H9 (cell line): ENCODE data around the gene C6orf15. TPM values are rescaled to one million over a fixed set of nuclear protein-coding genes. Genes with fewer than 3 reads are reported as not detected.

Experiments used
- DNase-seq: peaks from one replicate; pipeline ENCODE4 v3.0.0-alpha.2; 2017
- H2AFZ ChIP-seq: one replicate; pipeline ENCODE4 v1.6.1; 2013; ENCODE audit warnings: mild to moderate bottlenecking, low read length, control low read depth, moderate library complexity
- H2AK5ac ChIP-seq: 2 replicates; pipeline ENCODE4 v1.6.1; 2013; ENCODE audit warnings: low read length, control low read depth, mixed read lengths; ENCODE audit not compliant: insufficient read length
- H2BK120ac ChIP-seq: one replicate; pipeline ENCODE4 v1.6.1; 2013; ENCODE audit warnings: low read depth, mild to moderate bottlenecking, low read length, control low read depth, inconsistent platforms; ENCODE audit not compliant: poor library complexity, severe bottlenecking
- H2BK12ac ChIP-seq: 2 replicates; pipeline ENCODE4 v1.6.1; 2013; ENCODE audit warnings: low read length, control low read depth, mixed read lengths, low read depth; ENCODE audit not compliant: insufficient read length
- H2BK15ac ChIP-seq: 2 replicates; pipeline ENCODE4 v1.6.1; 2013; ENCODE audit warnings: low read depth, low read length, control low read depth
- H2BK20ac ChIP-seq: one replicate; pipeline ENCODE4 v1.6.1; 2013; ENCODE audit warnings: low read depth, mild to moderate bottlenecking, low read length, control low read depth, inconsistent platforms; ENCODE audit not compliant: poor library complexity, severe bottlenecking
- H2BK5ac ChIP-seq: 2 replicates; pipeline ENCODE4 v1.6.1; 2013; ENCODE audit warnings: low read length, control low read depth, mixed read lengths; ENCODE audit not compliant: insufficient read length
- H3K14ac ChIP-seq: 2 replicates; pipeline ENCODE4 v1.6.1; 2013; ENCODE audit warnings: low read length, control low read depth; ENCODE audit not compliant: insufficient read depth
- H3K18ac ChIP-seq: 2 replicates; pipeline ENCODE4 v1.6.1; 2013; ENCODE audit warnings: low read depth, mild to moderate bottlenecking, mixed read lengths, low read length, control low read depth; ENCODE audit not compliant: insufficient read length
- H3K23ac ChIP-seq: 2 replicates; pipeline ENCODE4 v1.6.1; 2013; ENCODE audit warnings: low read length, control low read depth, mixed read lengths, low read depth; ENCODE audit not compliant: insufficient read length
- H3K23me2 ChIP-seq: 2 replicates; pipeline ENCODE4 v1.6.1; 2013; ENCODE audit warnings: low read depth, mild to moderate bottlenecking, mixed read lengths, low read length, control low read depth; ENCODE audit not compliant: insufficient read length, poor library complexity, severe bottlenecking
- H3K27ac ChIP-seq: 2 replicates; pipeline ENCODE4 v1.5.1; 2013; ENCODE audit warnings: low read length, control low read depth, mixed read lengths, low read depth; ENCODE audit not compliant: insufficient read length
- H3K27me3 ChIP-seq: 2 replicates; pipeline ENCODE4 v1.6.1; 2013; ENCODE audit warnings: low read length, control low read depth, inconsistent platforms; ENCODE audit not compliant: insufficient read depth
- H3K4ac ChIP-seq: 2 replicates; pipeline ENCODE4 v1.6.1; 2013; ENCODE audit warnings: low read depth, mild to moderate bottlenecking, control low read depth, inconsistent platforms, low read length, moderate library complexity
- H3K4me1 ChIP-seq: 2 replicates; pipeline ENCODE4 v1.6.1; 2013; ENCODE audit warnings: low read length, control low read depth, inconsistent platforms; ENCODE audit not compliant: insufficient read depth
- H3K4me2 ChIP-seq: 2 replicates; pipeline ENCODE4 v1.6.1; 2013; ENCODE audit warnings: low read length, control low read depth, mixed read lengths; ENCODE audit not compliant: insufficient read length, insufficient read depth
- H3K56ac ChIP-seq: 2 replicates; pipeline ENCODE4 v1.6.1; 2013; ENCODE audit warnings: low read depth, mild to moderate bottlenecking, mixed read lengths, low read length, control low read depth; ENCODE audit not compliant: insufficient read length
- H3K79me1 ChIP-seq: 2 replicates; pipeline ENCODE4 v1.6.1; 2013; ENCODE audit warnings: low read depth, mild to moderate bottlenecking, moderate library complexity, low read length, control low read depth, inconsistent platforms; ENCODE audit not compliant: insufficient read depth, poor library complexity, severe bottlenecking
- H3K79me2 ChIP-seq: 2 replicates; pipeline ENCODE4 v1.6.1; 2013; ENCODE audit warnings: low read length, control low read depth, inconsistent platforms; ENCODE audit not compliant: insufficient read depth
- H3K9ac ChIP-seq: 2 replicates; pipeline ENCODE4 v1.6.1; 2013; ENCODE audit warnings: low read length, control low read depth, mixed read lengths; ENCODE audit not compliant: insufficient read length; ENCODE audit errors: extremely low read depth
- H3K9me3 ChIP-seq: one replicate; pipeline ENCODE4 v1.6.1; 2013; ENCODE audit warnings: low read depth, low read length, inconsistent platforms; ENCODE audit not compliant: control insufficient read depth
- H3T11ph ChIP-seq: one replicate; pipeline ENCODE4 v1.6.1; 2013; ENCODE audit warnings: mild to moderate bottlenecking, low read length, control low read depth, inconsistent platforms
- H4K20me1 ChIP-seq: one replicate; pipeline ENCODE4 v1.6.1; 2013; ENCODE audit not compliant: control insufficient read depth, insufficient read length, insufficient read depth
- H4K5ac ChIP-seq: 2 replicates; pipeline ENCODE4 v1.6.1; 2013; ENCODE audit warnings: low read depth, mild to moderate bottlenecking, mixed read lengths, low read length, control low read depth; ENCODE audit not compliant: insufficient read length
- H4K8ac ChIP-seq: replicated peaks from 2 replicates; pipeline ENCODE4 v1.6.1; 2013; ENCODE audit warnings: low read length, control low read depth, mixed read lengths, low read depth; ENCODE audit not compliant: insufficient read length
- H4K91ac ChIP-seq: 2 replicates; pipeline ENCODE4 v1.6.1; 2013; ENCODE audit warnings: low read depth, mild to moderate bottlenecking, moderate library complexity, mixed read lengths, low read length, control low read depth; ENCODE audit not compliant: insufficient read length
- H3K27ac Mint-ChIP-seq, 3 experiments: 2 replicates in 2 of 3; 3 replicates in 1 of 3; pipeline ENCODE4 v1.8.0; 2020 to 2021; ENCODE audit warnings: mixed read lengths in 3 of 3, mild to moderate bottlenecking in 1 of 3, moderate library complexity in 1 of 3
- H3K27me3 Mint-ChIP-seq: 2 replicates; pipeline ENCODE4 v1.8.0; 2021; ENCODE audit warnings: low read depth, mild to moderate bottlenecking, moderate library complexity, mixed read lengths
- H3K36me3 Mint-ChIP-seq, 3 experiments: 2 replicates in 2 of 3; 3 replicates in 1 of 3; pipeline ENCODE4 v1.8.0; 2020 to 2021; ENCODE audit warnings: low read depth in 3 of 3, mixed read lengths in 3 of 3; ENCODE audit not compliant: insufficient read depth in 1 of 3
- H3K4me1 Mint-ChIP-seq, 2 experiments: 2 replicates each; pipeline ENCODE4 v1.8.0; 2020; ENCODE audit warnings: mixed read lengths in 2 of 2
- H3K4me3 Mint-ChIP-seq, 2 experiments: 2 replicates in 1 of 2; 3 replicates in 1 of 2; pipeline ENCODE4 v1.8.0; 2020 to 2021; ENCODE audit warnings: mild to moderate bottlenecking in 2 of 2, mixed read lengths in 2 of 2, moderate library complexity in 1 of 2
- H3K9me3 Mint-ChIP-seq, 2 experiments: 2 replicates in 1 of 2; 3 replicates in 1 of 2; pipeline ENCODE4 v1.8.0; 2020; ENCODE audit warnings: mild to moderate bottlenecking in 2 of 2, mixed read lengths in 2 of 2, moderate library complexity in 1 of 2
- CTCF ChIP-seq: fragments of 200-600 bp; sonication (generic); conservative IDR thresholded peaks from 3 replicates; pipeline ENCODE4 v1.8.0; 2021; ENCODE audit warnings: antibody characterized with exemption, mild to moderate bottlenecking
- WGBS: extraction: QIAGEN DNeasy Blood & Tissue Kit; methylation state at CpG from one replicate; pipeline ENCODE4 v1.1.7; 2013; ENCODE audit warnings: missing lambda C conversion rate, low lambda C conversion rate, mixed read lengths; ENCODE audit not compliant: insufficient read length; ENCODE audit errors: extremely low coverage; 5-methylcytosine and 5-hydroxymethylcytosine counted together
- total RNA-seq: library from RNA; stranded (reverse); gene quantifications from 2 replicates; pipeline ENCODE4 v1.2.1, GENCODE V29; 2021

Gene C6orf15
- total RNA-seq, 1 experiment from 2014 or later = not detected

GRCh38 chr6:31139599-31139998 lies 27.2 kb upstream of the C6orf15 start:
- Histone ChIP-seq H3K9me3 (no peaks in the 10 kb centered on the region), H4K20me1 (no peaks in the 10 kb centered on the region), H3K79me1 (no peaks in the 10 kb centered on the region), H2BK5ac (no peak overlapping the region), H3K4me1 (peaks cover 7% of the 10 kb centered on the region; the same call in 1 of the 2 replicates), H3K14ac (no peak overlapping the region), H3K18ac (no peak overlapping the region), H3K27me3 (no peaks in the 10 kb centered on the region), H3K4me2 (no peak overlapping the region), H3K27ac (no peak overlapping the region), H4K91ac (no peak overlapping the region), H2AK5ac (no peak overlapping the region), H3K56ac (no peak overlapping the region), H3K23ac (no peak overlapping the region), H2BK20ac (no peak overlapping the region), H2BK12ac (no peak overlapping the region), H2BK120ac (no peak overlapping the region), H4K5ac (no peak overlapping the region), H2BK15ac (no peak overlapping the region), H4K8ac (no peak overlapping the region), H3K23me2 (no peaks in the 10 kb centered on the region), H3K9ac (no peak overlapping the region), H3K79me2 (no peaks in the 10 kb centered on the region), H2AFZ (no peak overlapping the region), H3T11ph (no peak overlapping the region), H3K4ac (no peak overlapping the region)
- Mint-ChIP-seq H3K36me3 (peaks cover 10 to 24% (median 20%) of the 10 kb centered on the region in 3 experiments), H3K4me3 (peak overlapping the region in 1 of 2 experiments; percentile 48; a peak in 2 of 5 replicates), H3K27ac (peak overlapping the region; percentile 48 to 90 (median 53); a peak in 5 of 7 replicates), H3K4me1 (peaks cover 43 to 49% of the 10 kb centered on the region in 2 experiments), H3K9me3 (no peaks in the 10 kb centered on the region; a peak in 1 of 5 replicates), H3K27me3 (no peaks in the 10 kb centered on the region; the same call in none of the 2 replicates)
- peak; percentile 81 for DNase-seq
- TF ChIP-seq CTCF = no peak
- WGBS = no CpG with 5 or more reads among the region's 4 CpGs
